Measurements from ENCODE around the gene MFSD1. TPM values are rescaled to one million over a fixed set of nuclear protein-coding genes. Genes with fewer than 3 reads are reported as not detected.
A peak's percentile ranks its signal among the peaks of the same experiment; 100 is the strongest.
"Not testable (repeated sequence)": the region's sequence is repeated elsewhere in the genome, so short reads cannot be mapped to it uniquely, and the experiment has no call there.

The MFSD1 gene
- total RNA-seq, 4 donors from 2014 or later: 9.2 to 86.6 (median 64.0) TPM

- DNase-seq: no peak
- H3K4me3 ChIP-seq: no peak overlapping the region
- intact Hi-C loops (cut with DNase I; ENCODE audit: low total_unique reads) (loop anchor here (5.0 kb wide), 1 partner anchor 126 kb away; no protein-coding TSS in a partner anchor), in situ Hi-C loops (cut with MboI; ENCODE audit: low pct_ligation_motif_present in 1 of 4, low pct_unique_long_range_greater_than_20kb in 1 of 4, low sequenced_read_pairs in 3 of 4) (loop anchor here in 2 of 4 donors (10.0 to 25.0 kb wide), 3 partner anchors 54 to 251 kb away; partner anchors contain the start of gene RARRES1 (in 1 of the 2))
- no peak for TF ChIP-seq CTCF (IDR thresholded peaks at IDR 0.05)
- no peak for TF ChIP-seq POLR2A (IDR thresholded peaks at IDR 0.05)
- TF ChIP-seq EP300 (IDR thresholded peaks at IDR 0.05; ENCODE audit: low read depth): no peak
- no peak for TF ChIP-seq POLR2AphosphoS5 (IDR thresholded peaks at IDR 0.05)
- no peak overlapping the region for H3K27ac ChIP-seq
- 86 to 100% methylated on average over 1 of the region's 1 CpG for WGBS, 2 donors (ENCODE audit: low coverage in 1 of 2)
- peaks cover 0 to 14% (median 6%) of the 10 kb centered on the region in 4 donors for H3K4me1 ChIP-seq
- no peaks in the 10 kb centered on the region for H3K9me3 ChIP-seq
- H3K27me3 ChIP-seq: no peaks in the 10 kb centered on the region
- no peaks in the 10 kb centered on the region for H3K36me3 ChIP-seq
These were observed 13.4 kb upstream of the MFSD1 start for GRCh38 chr3:158788446-158788845.

GRCh38 chr3:158789592-158789991, 12.3 kb upstream of the MFSD1 start:
- Histone ChIP-seq H3K4me3 (no peak overlapping the region), H3K27me3 (no peaks in the 10 kb centered on the region), H3K27ac (no peak overlapping the region), H3K36me3 (no peaks in the 10 kb centered on the region), H3K4me1 (peaks cover 0 to 11% (median 4%) of the 10 kb centered on the region in 4 donors), H3K9me3 (peaks cover under 1 to 6% of the 10 kb centered on the region in 2 donors)
- intact Hi-C loops (cut with DNase I; ENCODE audit: low total_unique reads): loop anchor here (5.0 kb wide), 1 partner anchor 127 kb away; no protein-coding TSS in a partner anchor
- WGBS, 2 donors (ENCODE audit: low coverage in 1 of 2): 91 to 93% methylated on average over 1 of the region's 1 CpG
- TF ChIP-seq EP300 (IDR thresholded peaks at IDR 0.05; ENCODE audit: low read depth): no peak
- TF ChIP-seq CTCF (IDR thresholded peaks at IDR 0.05): peak in 3 of 5 experiments; percentile 23 to 40 (median 25)
- in situ Hi-C loops (cut with MboI; ENCODE audit: low pct_ligation_motif_present in 1 of 4, low pct_unique_long_range_greater_than_20kb in 1 of 4, low sequenced_read_pairs in 3 of 4): loop anchor here in 2 of 4 donors (10.0 to 25.0 kb wide), 3 partner anchors 55 to 252 kb away; partner anchors contain the start of gene RARRES1 (in 1 of the 2)
- peak; percentile 29 for DNase-seq

GRCh38 chr3:158790901-158791589, 10.8 kb upstream of the MFSD1 start:
- TF ChIP-seq POLR2AphosphoS5 (IDR thresholded peaks at IDR 0.05) (peak in 1 of 3 donors; percentile 24), POLR2A (IDR thresholded peaks at IDR 0.05) (no peak), CTCF (IDR thresholded peaks at IDR 0.05) (peak; percentile 74 to 88 (median 82))
- in situ Hi-C loops (cut with MboI; ENCODE audit: low pct_ligation_motif_present in 1 of 4, low pct_unique_long_range_greater_than_20kb in 1 of 4, low sequenced_read_pairs in 3 of 4) (loop anchor here (5.0 to 25.0 kb wide), 7 partner anchors 64 to 254 kb away; no protein-coding TSS in a partner anchor), intact Hi-C loops (cut with DNase I; ENCODE audit: low total_unique reads) (no loop called here)
- Histone ChIP-seq H3K4me1 (peaks cover 0 to 11% (median 4%) of the 10 kb centered on the region in 4 donors), H3K27ac (no peak overlapping the region), H3K9me3 (peaks cover 5 to 6% of the 10 kb centered on the region in 2 donors), H3K4me3 (no peak overlapping the region), H3K36me3 (no peaks in the 10 kb centered on the region), H3K27me3 (no peaks in the 10 kb centered on the region)
- DNase-seq: no peak
- 5 to 15% methylated on average over 10 to 11 of the region's 11 CpGs for WGBS, 2 donors (ENCODE audit: low coverage in 1 of 2)

- H3K9me3 ChIP-seq; H3K36me3 ChIP-seq; H3K27ac ChIP-seq; H3K27me3 ChIP-seq; DNase-seq; H3K4me3 ChIP-seq; intact Hi-C loops (cut with DNase I; ENCODE audit: low total_unique reads): not testable (repeated sequence)
- 7% methylated on average over 1 of the region's 1 CpG; no CpG with 5 or more reads in 1 of the 2 donors for WGBS, 2 donors (ENCODE audit: low coverage in 1 of 2)
- in situ Hi-C loops (cut with MboI; ENCODE audit: low pct_ligation_motif_present in 1 of 4, low pct_unique_long_range_greater_than_20kb in 1 of 4, low sequenced_read_pairs in 3 of 4): loop anchor here (5.0 to 25.0 kb wide), 7 partner anchors 64 to 254 kb away; no protein-coding TSS in a partner anchor
- H3K4me1 ChIP-seq: peaks cover 0 to 11% (median 4%) of the 10 kb centered on the region in 4 donors
- TF ChIP-seq CTCF (IDR thresholded peaks at IDR 0.05): peak in 1 of 5 experiments; percentile 4
These were observed 10.3 kb upstream of the MFSD1 start for GRCh38 chr3:158791590-158791920.

All from transverse colon (tissue), 4 donors.